Hepatocyte (in vitro differentiated cells): ENCODE measurements around the gene TPPP3. TPM values are rescaled to one million over a fixed set of nuclear protein-coding genes. Genes with fewer than 3 reads are reported as not detected.
"Not testable (repeated sequence)": the region's sequence is repeated elsewhere in the genome, so short reads cannot be mapped to it uniquely, and the experiment has no call there.

ENCODE experiments used
- DNase-seq: peaks from one replicate; pipeline ENCODE4 v3.0.0-alpha.2; 2016; ENCODE audit warnings: low spot score
- H2AFZ ChIP-seq: fragments of 200-600 bp; sonication (generic); 2 replicates; pipeline ENCODE4 v1.6.0; 2016; ENCODE audit warnings: antibody characterized with exemption, mild to moderate bottlenecking
- H3K27ac ChIP-seq: fragments of 200-600 bp; sonication (generic); 2 replicates; pipeline ENCODE4 v1.5.1; 2016; ENCODE audit warnings: mild to moderate bottlenecking
- H3K27me3 ChIP-seq: fragments of 200-600 bp; sonication (generic); 2 replicates; pipeline ENCODE4 v1.6.1; 2016
- H3K36me3 ChIP-seq: fragments of 200-600 bp; sonication (generic); replicated peaks from 2 replicates; pipeline ENCODE4 v1.5.1; 2016; ENCODE audit warnings: low read depth; ENCODE audit not compliant: insufficient read depth
- H3K4me1 ChIP-seq: fragments of 200-600 bp; sonication (generic); 2 replicates; pipeline ENCODE4 v1.5.1; 2016; ENCODE audit warnings: mild to moderate bottlenecking, moderate library complexity; ENCODE audit not compliant: insufficient read depth
- H3K4me2 ChIP-seq: fragments of 200-600 bp; sonication (generic); 2 replicates; pipeline ENCODE4 v1.6.0; 2016
- H3K4me3 ChIP-seq: fragments of 200-600 bp; sonication (generic); 2 replicates; pipeline ENCODE4 v1.5.1; 2016; ENCODE audit warnings: mild to moderate bottlenecking
- H3K79me2 ChIP-seq: fragments of 200-600 bp; sonication (generic); 2 replicates; pipeline ENCODE4 v1.6.0; 2017; ENCODE audit warnings: mild to moderate bottlenecking
- H3K9me2 ChIP-seq: fragments of 200-600 bp; sonication (generic); replicated peaks from 2 replicates; pipeline ENCODE4 v1.6.0; 2017; ENCODE audit warnings: mild to moderate bottlenecking; ENCODE audit not compliant: insufficient read depth
- H3K9me3 ChIP-seq: fragments of 200-600 bp; sonication (generic); 2 replicates; pipeline ENCODE4 v1.5.1; 2016; ENCODE audit warnings: low read depth, mild to moderate bottlenecking
- H4K20me1 ChIP-seq: fragments of 200-600 bp; sonication (generic); 2 replicates; pipeline ENCODE4 v1.6.0; 2016; ENCODE audit warnings: mild to moderate bottlenecking; ENCODE audit not compliant: insufficient read depth, poor library complexity, severe bottlenecking
- EZH2 ChIP-seq: fragments of 200-600 bp; sonication (generic); IDR thresholded peaks from 2 replicates; pipeline ENCODE4 v1.6.1; 2016; ENCODE audit warnings: antibody characterized with exemption, mild to moderate bottlenecking, borderline replicate concordance
- EZH2phosphoT487 ChIP-seq: fragments of 200-600 bp; sonication (generic); IDR thresholded peaks from one replicate; pipeline ENCODE4 v1.6.1; 2018; ENCODE audit warnings: antibody characterized with exemption, mild to moderate bottlenecking, low read depth, moderate library complexity; ENCODE audit not compliant: unreplicated experiment, severe bottlenecking
- WGBS: methylation state at CpG from one replicate; pipeline ENCODE4 v1.1.6; 2016; ENCODE audit warnings: low lambda C conversion rate; ENCODE audit errors: missing lambda C conversion rate; 5-methylcytosine and 5-hydroxymethylcytosine counted together
- polyA plus RNA-seq: library from polyadenylated mRNA; unstranded; fragments of >200 nt; fragmentation: Nextera tagmentation; extraction: Ambion mirVana; gene quantifications from 2 replicates; pipeline ENCODE4 v1.2.1, GENCODE V29; 2016
- total RNA-seq: library from RNA; depleted of rRNA; stranded (reverse); fragments of >200 nt; gene quantifications from 2 replicates; pipeline ENCODE4 v1.2.3, GENCODE V29; 2014
- TF ChIP-seq, protein P1 (sequence below): fragments of 200-600 bp; sonication (generic); IDR thresholded peaks from 2 replicates; pipeline ENCODE4 v1.5.1; 2016; ENCODE audit warnings: antibody characterized with exemption, mild to moderate bottlenecking; ENCODE audit not compliant: poor library complexity

The TPPP3 gene
- total and polyA plus RNA-seq, 2 experiments from 2014 or later = 3.2 to 20.1 TPM

DNA sequence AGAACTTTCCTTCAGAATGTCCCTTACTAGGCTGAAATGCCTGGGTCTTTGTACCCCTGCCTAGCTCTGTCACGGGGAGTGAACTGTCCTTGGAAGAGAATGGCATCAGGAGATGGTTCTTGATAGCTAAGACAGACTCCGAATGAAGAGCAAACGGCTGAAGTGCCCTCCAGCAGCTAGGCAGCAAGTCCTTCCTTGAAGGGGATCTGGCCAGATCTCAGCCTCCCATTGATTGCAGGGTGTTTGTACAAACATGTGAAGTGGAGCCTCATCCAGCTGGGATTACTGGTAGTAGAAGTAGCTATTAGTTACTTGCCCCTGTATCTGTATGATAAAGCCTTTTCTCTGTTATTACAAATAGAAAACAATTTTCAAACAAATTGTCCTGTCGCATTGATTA, 35.7 kb downstream of the TPPP3 start:
- TF ChIP-seq EZH2 (no peak), EZH2phosphoT487 (no peak)
- TF ChIP-seq, protein P1, sequence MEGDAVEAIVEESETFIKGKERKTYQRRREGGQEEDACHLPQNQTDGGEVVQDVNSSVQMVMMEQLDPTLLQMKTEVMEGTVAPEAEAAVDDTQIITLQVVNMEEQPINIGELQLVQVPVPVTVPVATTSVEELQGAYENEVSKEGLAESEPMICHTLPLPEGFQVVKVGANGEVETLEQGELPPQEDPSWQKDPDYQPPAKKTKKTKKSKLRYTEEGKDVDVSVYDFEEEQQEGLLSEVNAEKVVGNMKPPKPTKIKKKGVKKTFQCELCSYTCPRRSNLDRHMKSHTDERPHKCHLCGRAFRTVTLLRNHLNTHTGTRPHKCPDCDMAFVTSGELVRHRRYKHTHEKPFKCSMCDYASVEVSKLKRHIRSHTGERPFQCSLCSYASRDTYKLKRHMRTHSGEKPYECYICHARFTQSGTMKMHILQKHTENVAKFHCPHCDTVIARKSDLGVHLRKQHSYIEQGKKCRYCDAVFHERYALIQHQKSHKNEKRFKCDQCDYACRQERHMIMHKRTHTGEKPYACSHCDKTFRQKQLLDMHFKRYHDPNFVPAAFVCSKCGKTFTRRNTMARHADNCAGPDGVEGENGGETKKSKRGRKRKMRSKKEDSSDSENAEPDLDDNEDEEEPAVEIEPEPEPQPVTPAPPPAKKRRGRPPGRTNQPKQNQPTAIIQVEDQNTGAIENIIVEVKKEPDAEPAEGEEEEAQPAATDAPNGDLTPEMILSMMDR = no peak
- Histone ChIP-seq H3K9me2 (no peaks in the 10 kb centered on the region), H3K27ac (no peak overlapping the region), H2AFZ (no peak overlapping the region), H3K9me3 (no peaks in the 10 kb centered on the region), H3K4me1 (no peaks in the 10 kb centered on the region), H3K4me3 (no peak overlapping the region), H3K4me2 (no peak overlapping the region), H3K36me3 (no peaks in the 10 kb centered on the region), H3K27me3 (no peaks in the 10 kb centered on the region), H3K79me2 (no peaks in the 10 kb centered on the region), H4K20me1 (no peaks in the 10 kb centered on the region)
- WGBS = 51% methylated on average over 4 of the region's 4 CpGs
- no peak for DNase-seq

DNA sequence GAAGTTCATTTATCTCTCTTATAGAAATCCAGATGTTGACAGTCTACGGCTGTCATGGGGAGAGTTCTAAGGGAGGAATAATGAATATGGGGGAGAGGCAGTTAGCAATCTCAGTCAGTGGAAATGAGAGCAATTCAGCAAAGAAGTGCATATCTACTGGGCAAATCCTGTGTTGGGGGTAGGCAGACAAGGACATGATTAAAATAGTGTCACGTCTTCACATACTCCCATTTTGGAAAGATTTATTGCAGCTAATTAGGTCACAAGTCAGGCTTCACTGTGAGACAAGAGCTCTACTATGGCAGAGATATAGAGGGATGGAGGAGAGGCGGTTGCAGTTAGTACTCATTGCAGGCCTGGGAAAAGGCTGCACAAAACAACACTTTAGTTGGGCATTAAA, 36.9 kb downstream of the TPPP3 start:
- H3K4me2 ChIP-seq = no peak overlapping the region
- H3K4me1 ChIP-seq = no peaks in the 10 kb centered on the region
- no peaks in the 10 kb centered on the region for H3K9me2 ChIP-seq
- H3K9me3 ChIP-seq = no peaks in the 10 kb centered on the region
- no peak overlapping the region for H3K27ac ChIP-seq
- WGBS = 78% methylated on average over 3 of the region's 3 CpGs
- no peaks in the 10 kb centered on the region for H3K27me3 ChIP-seq
- H4K20me1 ChIP-seq = no peaks in the 10 kb centered on the region
- no peak overlapping the region for H2AFZ ChIP-seq
- no peaks in the 10 kb centered on the region for H3K36me3 ChIP-seq
- H3K4me3 ChIP-seq = no peak overlapping the region
- no peak for DNase-seq
- no peaks in the 10 kb centered on the region for H3K79me2 ChIP-seq
- TF ChIP-seq EZH2 (no peak), EZH2phosphoT487 (no peak)
- TF ChIP-seq, protein P1 = no peak

DNA sequence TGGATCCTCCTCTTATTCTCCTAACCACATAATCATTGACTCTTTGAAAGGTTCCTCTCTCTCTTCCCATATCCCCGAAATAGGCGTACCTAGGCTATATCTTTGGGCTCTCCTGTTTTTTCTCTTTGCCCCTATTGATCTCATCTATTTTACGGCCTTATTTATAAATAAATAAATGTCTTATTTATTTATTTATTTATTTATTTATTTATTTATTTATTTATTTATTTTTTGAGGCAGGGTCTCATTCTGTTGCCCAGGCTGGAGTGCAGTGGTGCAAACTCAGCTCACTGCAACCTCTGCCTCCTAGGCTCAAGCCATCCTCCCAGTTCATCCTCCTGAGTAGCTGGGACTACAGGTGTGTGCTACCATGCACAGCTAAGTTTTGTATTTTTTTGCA, 40.8 kb downstream of the TPPP3 start:
- H3K9me2 ChIP-seq, H3K36me3 ChIP-seq, DNase-seq, H3K9me3 ChIP-seq, H3K79me2 ChIP-seq, H4K20me1 ChIP-seq, H3K27ac ChIP-seq, H2AFZ ChIP-seq, H3K4me2 ChIP-seq, H3K4me1 ChIP-seq, H3K4me3 ChIP-seq, H3K27me3 ChIP-seq: not testable (repeated sequence)
- 100% methylated on average over 3 of the region's 3 CpGs for WGBS

DNA sequence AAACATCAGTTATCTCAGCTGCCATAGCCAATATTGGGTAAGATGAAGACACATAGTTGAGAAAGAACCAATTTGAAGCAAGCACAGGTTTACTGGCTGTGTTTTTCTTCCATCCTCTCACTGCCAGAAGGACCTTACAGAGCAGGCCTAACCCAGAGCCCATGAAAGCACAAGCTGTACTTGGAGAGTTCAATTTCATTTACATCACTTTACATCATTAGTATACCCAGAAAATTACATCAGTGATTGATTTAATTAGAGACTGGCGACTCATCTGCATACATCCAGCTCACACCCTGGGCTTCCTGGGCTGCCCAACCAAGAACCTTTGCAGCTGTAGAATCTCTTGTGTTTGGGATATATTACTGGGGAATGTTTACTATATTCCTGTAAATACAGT, 43.0 kb downstream of the TPPP3 start:
- Histone ChIP-seq H3K79me2 (no peaks in the 10 kb centered on the region), H3K9me2 (no peaks in the 10 kb centered on the region), H3K4me1 (no peaks in the 10 kb centered on the region), H2AFZ (no peak overlapping the region), H3K36me3 (no peaks in the 10 kb centered on the region), H3K27me3 (no peaks in the 10 kb centered on the region), H3K27ac (no peak overlapping the region), H3K9me3 (no peaks in the 10 kb centered on the region), H4K20me1 (no peaks in the 10 kb centered on the region), H3K4me2 (no peak overlapping the region), H3K4me3 (no peak overlapping the region)
- 89% methylated on average over 1 of the region's 1 CpG for WGBS
- no peak for DNase-seq
- TF ChIP-seq, protein P1 = no peak
- TF ChIP-seq EZH2phosphoT487 (no peak), EZH2 (no peak)
